Measurements from ENCODE around the gene CLDN14.
A peak's percentile ranks its signal among the peaks of the same experiment; 100 is the strongest.

Gene CLDN14

GRCh38 chr21:36466061-36466511 is 13.8 kb downstream of the CLDN14 start:
- DNase-seq = no peak

- DNase-seq = no peak
These were observed 14.4 kb downstream of the CLDN14 start for GRCh38 chr21:36465478-36465877.

GRCh38 chr21:36464590-36464989 is 15.3 kb downstream of the CLDN14 start:
- no peak for DNase-seq

GRCh38 chr21:36463991-36464390 is 15.9 kb downstream of the CLDN14 start:
- no peak for DNase-seq

GRCh38 chr21:36463204-36463603 is 16.7 kb downstream of the CLDN14 start:
- DNase-seq = no peak

- no peak for DNase-seq
These were observed 17.9 kb downstream of the CLDN14 start for GRCh38 chr21:36461918-36462486.

- no peak for DNase-seq
These were observed 18.5 kb downstream of the CLDN14 start for GRCh38 chr21:36461277-36461917.

- DNase-seq = no peak
These were observed 19.1 kb downstream of the CLDN14 start for GRCh38 chr21:36460866-36461265.

- DNase-seq = no peak
These were observed 20.8 kb downstream of the CLDN14 start for GRCh38 chr21:36459098-36459497.

- DNase-seq = no peak
These were observed 23.1 kb downstream of the CLDN14 start for GRCh38 chr21:36456729-36457414.

GRCh38 chr21:36454706-36455105 is 25.2 kb downstream of the CLDN14 start:
- no peak for DNase-seq

- DNase-seq = peak; percentile 84
These were observed 25.8 kb downstream of the CLDN14 start for GRCh38 chr21:36454093-36454531.

GRCh38 chr21:36452281-36452825 is 27.6 kb downstream of the CLDN14 start:
- no peak for DNase-seq

GRCh38 chr21:36451506-36451905 is 28.4 kb downstream of the CLDN14 start:
- no peak for DNase-seq

- DNase-seq = no peak
These were observed 29.4 kb downstream of the CLDN14 start for GRCh38 chr21:36450511-36450910.

GRCh38 chr21:36446301-36446700 is 33.6 kb downstream of the CLDN14 start:
- no peak for DNase-seq

- DNase-seq = no peak
These were observed 38.2 kb downstream of the CLDN14 start for GRCh38 chr21:36441715-36442114.

GRCh38 chr21:36437745-36438128 is 42.2 kb downstream of the CLDN14 start:
- DNase-seq = no peak

- DNase-seq = no peak
These were observed 42.8 kb downstream of the CLDN14 start for GRCh38 chr21:36436829-36437744.

GRCh38 chr21:36434144-36434543 is 45.8 kb downstream of the CLDN14 start:
- no peak for DNase-seq

GRCh38 chr21:36433059-36433709 is 46.7 kb downstream of the CLDN14 start:
- DNase-seq = no peak

GRCh38 chr21:36431252-36431651 is 48.7 kb downstream of the CLDN14 start:
- no peak for DNase-seq
